Heart right ventricle (tissue), 16 donors: ENCODE data around the gene GPHA2. TPM values are rescaled to one million over a fixed set of nuclear protein-coding genes. Genes with fewer than 3 reads are reported as not detected.

Source experiments
- ATAC-seq, 8 donors: fragments of 200-7000 bp; cut with Tn5 transposase; one replicate each; pipeline ENCODE4 v1.9.1; 2020; ENCODE audit warnings: mild to moderate bottlenecking in 8 of 8, moderate library complexity in 8 of 8, moderate number of reproducible peaks in 1 of 8
- DNase-seq, 2 donors: peaks; one replicate each; pipeline ENCODE4 v3.0.0-alpha.2; 2020
- H3K27ac ChIP-seq, 10 donors: fragments of 200-600 bp; sonication (generic) in 2 of 10; one replicate each; pipeline versions ENCODE4 v1.5.0 to v1.8.0; 2020 to 2022; ENCODE audit warnings: mild to moderate bottlenecking in 3 of 10
- H3K27me3 ChIP-seq, 7 donors: fragments of 200-600 bp; one replicate each; pipeline ENCODE4 v1.8.0; 2021 to 2022; ENCODE audit warnings: mild to moderate bottlenecking in 2 of 7
- H3K36me3 ChIP-seq, 9 donors: fragments of 200-600 bp; sonication (generic) in 1 of 9; one replicate each; pipeline versions ENCODE4 v1.5.0 to v1.8.0; 2020 to 2022; ENCODE audit warnings: mild to moderate bottlenecking in 2 of 9
- H3K4me1 ChIP-seq, 9 donors: fragments of 200-600 bp; sonication (generic) in 1 of 9; one replicate each; pipeline versions ENCODE4 v1.5.0 to v1.8.0; 2020 to 2022; ENCODE audit warnings: mild to moderate bottlenecking in 4 of 9
- H3K4me3 ChIP-seq, 10 donors: fragments of 200-600 bp; sonication (generic) in 2 of 10; one replicate each; pipeline versions ENCODE4 v1.5.0 to v1.8.0; 2020 to 2022; ENCODE audit warnings: mild to moderate bottlenecking in 7 of 10, moderate library complexity in 2 of 10
- H3K9me3 ChIP-seq, 11 donors: fragments of 200-600 bp in 10 of 11; sonication (generic) in 2 of 11; one replicate each; pipeline versions ENCODE4 v1.5.0 to v1.8.0; 2013 to 2022; ENCODE audit warnings: mild to moderate bottlenecking in 2 of 11, control low read depth in 1 of 11, moderate library complexity in 1 of 11
- WGBS, 2 donors: extraction: QIAGEN DNeasy Blood & Tissue Kit; methylation state at CpG; one replicate each; pipeline ENCODE4 v1.1.7; 2013; ENCODE audit warnings: inconsistent platforms in 1 of 2; 5-methylcytosine and 5-hydroxymethylcytosine counted together
- intact Hi-C, 10 donors: fragments of 100-400 bp; cut with DNase I; formaldehyde crosslinking; loops; one replicate each; pipeline versions ENCODE4 v1.11.1 to v1.14.2; 2022
- polyA plus RNA-seq, 2 donors: library from polyadenylated mRNA; stranded (reverse); fragments of 200-250 nt; gene quantifications; one replicate each; pipeline ENCODE4 v1.2.3, GENCODE V29; 2013
- total RNA-seq, 10 donors: library from RNA; stranded (reverse); fragmentation: NEBNext Ultra II Directional in 3 of 10; extraction: Animal tissue kit (Norgen Biotek cat#: 25700) in 3 of 10; gene quantifications; one replicate each; pipeline versions ENCODE4 v1.2.1 to v1.2.4, GENCODE V29; 2021 to 2023
- TF ChIP-seq, protein P1 (sequence below), 9 donors: fragments of 200-600 bp; sonication (generic) in 2 of 9; IDR thresholded peaks; one replicate each; pipeline versions ENCODE4 v1.5.0 to v1.8.0; 2021 to 2022; ENCODE audit warnings: antibody characterized with exemption in 9 of 9, mild to moderate bottlenecking in 5 of 9, moderate library complexity in 1 of 9
- donor health status: Arrhythmogenic right ventricular cardiomyopathy.
- donor health status: ischemic (EF 13 %, LVEDD 7.1; RV severe dilation, severe dysfunction).
- donor health status: healthy with polysubstance abuse.
- donor health status: DM: no; HTN: yes; CAD: no.
- donor health status: DM: no; HTN: no; CAD: no.
- donor health status: ischemic (EF 25% LVEDD 6.9; RV normal size, moderate dysfunction).
- donor health status: ischemic (EF 25% LVEDD 5.7; RV mildly dilated, moderate dysfunction).
- donor health status: healthy.
- donor health status: DM: yes; HTN: yes; CAD: no.
- donor health status: Ischemic cardiomyopathy.
- donor health status: ischemic (EF 35%, LVEDD 5.7; RV mildly dilated, moderate dysfunction).
- donor health status: nonischemic (EF 11% LVEDD 7.7; RV severe dilation, severe dysfunction).
- donor health status: DM: yes; HTN: yes; CAD: no.
- donor health status: PGD.
- donor health status: ischemic (EF 29% LVEDD 5.4; RV normal size, mild dysfunction).
- donor health status: nonischemic (EF 23%, LVEDD 6.1; RV moderate dilation, normal function).

Gene GPHA2
- total and polyA plus RNA-seq, 12 donors: not detected

DNA sequence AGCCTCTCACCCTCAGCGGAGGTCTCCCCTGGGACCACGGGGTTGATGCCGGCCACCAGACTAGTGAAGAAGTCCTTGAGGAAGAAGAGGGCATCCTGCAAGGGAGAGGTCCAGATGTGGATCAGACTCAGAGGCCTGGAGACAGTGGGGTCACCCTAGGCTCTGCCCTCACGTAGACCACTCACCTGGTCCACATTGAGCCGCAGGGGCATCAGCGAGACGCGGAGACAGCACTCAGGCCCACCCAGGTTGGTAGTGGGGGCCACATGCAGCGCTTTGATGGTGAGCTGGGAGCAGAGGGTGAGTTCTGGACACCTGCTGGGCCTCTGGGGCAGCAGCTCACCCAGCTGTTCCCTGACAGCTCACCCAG is 37.6 kb downstream of the GPHA2 start:
- TF ChIP-seq, protein P1, sequence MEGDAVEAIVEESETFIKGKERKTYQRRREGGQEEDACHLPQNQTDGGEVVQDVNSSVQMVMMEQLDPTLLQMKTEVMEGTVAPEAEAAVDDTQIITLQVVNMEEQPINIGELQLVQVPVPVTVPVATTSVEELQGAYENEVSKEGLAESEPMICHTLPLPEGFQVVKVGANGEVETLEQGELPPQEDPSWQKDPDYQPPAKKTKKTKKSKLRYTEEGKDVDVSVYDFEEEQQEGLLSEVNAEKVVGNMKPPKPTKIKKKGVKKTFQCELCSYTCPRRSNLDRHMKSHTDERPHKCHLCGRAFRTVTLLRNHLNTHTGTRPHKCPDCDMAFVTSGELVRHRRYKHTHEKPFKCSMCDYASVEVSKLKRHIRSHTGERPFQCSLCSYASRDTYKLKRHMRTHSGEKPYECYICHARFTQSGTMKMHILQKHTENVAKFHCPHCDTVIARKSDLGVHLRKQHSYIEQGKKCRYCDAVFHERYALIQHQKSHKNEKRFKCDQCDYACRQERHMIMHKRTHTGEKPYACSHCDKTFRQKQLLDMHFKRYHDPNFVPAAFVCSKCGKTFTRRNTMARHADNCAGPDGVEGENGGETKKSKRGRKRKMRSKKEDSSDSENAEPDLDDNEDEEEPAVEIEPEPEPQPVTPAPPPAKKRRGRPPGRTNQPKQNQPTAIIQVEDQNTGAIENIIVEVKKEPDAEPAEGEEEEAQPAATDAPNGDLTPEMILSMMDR (IDR thresholded peaks at IDR 0.05): no peak
- 90 to 94% methylated on average over 9 of the region's 9 CpGs for WGBS, 2 donors
- Histone ChIP-seq H3K4me3 (no peak overlapping the region), H3K36me3 (peaks cover 0 to 87% (median 44%) of the 10 kb centered on the region in 9 donors), H3K9me3 (no peaks in the 10 kb centered on the region), H3K27me3 (no peaks in the 10 kb centered on the region), H3K27ac (no peak overlapping the region), H3K4me1 (peaks cover 5 to 18% (median 14%) of the 10 kb centered on the region in 9 donors)
- no peak for ATAC-seq
- intact Hi-C loops: loop anchor here in 2 of 10 donors (10.0 kb wide), 1 partner anchor 113 kb away; no protein-coding TSS in a partner anchor
- no peak for DNase-seq

DNA sequence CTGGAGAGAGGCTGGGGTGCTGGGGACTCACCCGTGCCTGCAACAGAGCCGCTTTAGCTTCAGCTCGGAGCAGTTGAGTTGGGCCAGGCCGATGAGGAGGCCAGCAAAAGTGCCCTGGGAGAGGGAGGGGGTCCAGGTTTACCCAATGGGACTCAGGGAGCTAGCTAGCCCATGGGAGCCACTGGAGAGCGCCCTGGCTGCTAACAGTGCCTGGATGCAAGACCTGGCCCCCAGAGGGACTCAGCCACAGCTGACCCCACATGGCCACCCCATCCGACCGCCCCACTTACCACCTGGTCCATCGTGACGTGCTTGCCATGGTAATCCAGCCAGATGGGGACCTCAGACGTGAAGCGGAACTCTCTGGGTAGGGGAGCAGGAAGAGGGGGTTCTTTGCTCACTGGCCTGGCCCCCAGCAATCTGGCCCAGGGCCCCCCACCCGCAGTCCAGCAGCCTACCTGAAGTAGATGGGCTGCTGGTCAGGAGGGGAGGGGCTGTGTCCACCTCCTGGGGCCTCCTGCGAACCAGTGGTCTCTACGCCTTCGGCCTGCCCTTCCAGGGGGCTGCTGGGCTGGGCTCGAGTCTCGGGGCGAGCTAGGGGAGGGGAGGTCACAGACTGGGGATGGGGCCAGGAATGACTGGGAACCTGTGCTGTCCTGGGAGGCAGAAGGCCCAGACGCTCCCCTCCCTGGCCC is 38.2 kb downstream of the GPHA2 start:
- ATAC-seq: no peak
- no peak overlapping the region for H3K4me3 ChIP-seq
- H3K27ac ChIP-seq: no peak overlapping the region
- no peaks in the 10 kb centered on the region for H3K27me3 ChIP-seq
- TF ChIP-seq, protein P1 (IDR thresholded peaks at IDR 0.05): no peak
- intact Hi-C loops: loop anchor here in 2 of 10 donors (10.0 kb wide), 1 partner anchor 113 kb away; no protein-coding TSS in a partner anchor
- no peak for DNase-seq
- peaks cover 0 to 82% (median 39%) of the 10 kb centered on the region in 9 donors for H3K36me3 ChIP-seq
- WGBS, 2 donors: 91 to 93% methylated on average over 19 of the region's 19 CpGs
- H3K9me3 ChIP-seq: no peaks in the 10 kb centered on the region
- peaks cover 8 to 23% (median 19%) of the 10 kb centered on the region in 9 donors for H3K4me1 ChIP-seq

DNA sequence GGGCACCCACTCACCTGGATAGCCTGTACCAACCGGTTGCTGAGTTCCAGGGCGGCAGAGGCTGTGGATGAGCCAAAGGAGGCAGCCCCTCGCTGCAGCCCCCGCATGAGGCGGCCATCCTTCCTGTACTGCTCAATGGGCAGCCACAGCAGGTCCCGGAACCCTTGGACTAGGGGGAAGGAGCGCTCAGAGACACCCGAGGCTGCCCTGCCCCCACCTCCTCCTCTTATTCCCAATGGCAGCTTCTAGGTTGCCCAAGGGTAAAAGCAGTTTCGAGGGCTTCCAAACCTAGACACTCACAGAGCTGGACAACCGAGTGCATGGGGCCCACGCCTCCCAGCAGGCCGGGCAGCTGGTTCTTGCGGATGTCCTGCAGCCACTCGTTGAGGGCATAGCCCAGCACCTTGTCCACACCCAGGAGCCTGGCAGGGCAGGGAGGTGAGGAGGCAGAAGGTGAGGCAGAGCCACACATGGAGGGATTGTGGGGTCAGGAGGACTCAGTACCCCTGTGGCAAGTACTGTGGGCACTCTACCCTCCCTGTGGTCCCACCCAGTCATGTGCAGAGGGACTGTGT is 39.2 kb downstream of the GPHA2 start:
- Histone ChIP-seq H3K36me3 (peaks cover 0 to 72% (median 30%) of the 10 kb centered on the region in 9 donors), H3K27ac (no peak overlapping the region), H3K4me1 (peaks cover 10 to 33% (median 26%) of the 10 kb centered on the region in 9 donors), H3K27me3 (no peaks in the 10 kb centered on the region), H3K9me3 (no peaks in the 10 kb centered on the region), H3K4me3 (no peak overlapping the region)
- TF ChIP-seq, protein P1 (IDR thresholded peaks at IDR 0.05): no peak
- 88 to 89% methylated on average over 14 of the region's 14 CpGs for WGBS, 2 donors
- ATAC-seq: no peak
- DNase-seq: no peak
- intact Hi-C loops: loop anchor here in 2 of 10 donors (10.0 kb wide), 1 partner anchor 112 kb away; no protein-coding TSS in a partner anchor

DNA sequence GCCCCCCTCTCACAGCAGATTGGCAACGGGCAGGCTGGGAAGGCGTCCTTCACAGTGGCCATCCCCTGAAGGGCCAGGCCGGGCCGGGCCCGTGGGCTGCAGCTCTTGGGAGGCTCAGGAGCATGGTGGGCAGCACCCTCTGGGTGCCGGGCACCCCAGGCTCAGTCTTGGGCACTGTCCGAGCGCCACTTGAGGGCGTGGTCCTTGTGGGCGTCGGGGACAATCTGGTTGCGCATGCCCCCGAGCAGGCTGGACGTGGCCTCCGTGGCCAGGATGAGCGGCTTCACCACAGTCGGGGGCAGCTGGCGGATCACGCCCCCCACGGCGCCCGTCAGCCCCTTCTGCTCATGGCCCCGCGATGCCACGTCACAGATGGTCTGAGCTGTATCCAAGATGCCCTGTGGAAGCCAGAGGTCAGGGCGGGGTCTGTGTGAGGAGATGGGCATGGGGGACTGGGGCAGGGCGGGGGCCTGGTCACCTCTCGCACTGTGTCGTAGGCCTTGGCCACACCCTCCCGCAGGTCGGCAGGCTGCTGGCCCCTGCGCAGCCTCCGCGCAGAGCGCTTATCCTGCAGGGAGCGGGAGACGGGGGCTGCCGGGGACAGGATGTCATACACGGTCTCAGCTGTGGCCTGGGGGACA is 40.8 kb downstream of the GPHA2 start:
- 88 to 89% methylated on average over 38 to 39 of the region's 39 CpGs for WGBS, 2 donors
- TF ChIP-seq, protein P1 (IDR thresholded peaks at IDR 0.05): no peak
- H3K36me3 ChIP-seq: peaks cover 0 to 56% (median 21%) of the 10 kb centered on the region in 9 donors
- H3K27ac ChIP-seq: peak overlapping the region in 2 of 10 donors; percentile 68 to 72
- DNase-seq (peak in 1 of 2 donors; percentile 19), ATAC-seq (peak in 5 of 8 donors; percentile 3 to 28 (median 11))
- H3K4me3 ChIP-seq: no peak overlapping the region
- intact Hi-C loops: loop anchor here in 9 of 10 donors (1.0 to 10.0 kb wide), 4 partner anchors 48 to 110 kb away; no protein-coding TSS in a partner anchor
- H3K9me3 ChIP-seq: no peaks in the 10 kb centered on the region
- peaks cover 10 to 39% (median 26%) of the 10 kb centered on the region in 9 donors for H3K4me1 ChIP-seq
- H3K27me3 ChIP-seq: no peaks in the 10 kb centered on the region
